Endometrium (tissue), 2 donors: Measurements from ENCODE around the gene MTHFSD.

Source experiments
- FAIRE-seq: peaks from 2 replicates; lab custom pipeline; 2012; peaks lifted over from hg19 to GRCh38; lab: Jason Lieb, UNC
- donor health status: control.
- donor health status: control.

MTHFSD gene

GRCh38 chr16:86530251-86531190 is 24.5 kb downstream of the MTHFSD start:
- FAIRE-seq: no peak

- no peak for FAIRE-seq
Measured at GRCh38 chr16:86529160-86529559, 25.9 kb downstream of the MTHFSD start.

- FAIRE-seq: no peak
Measured at GRCh38 chr16:86528061-86528929, 26.7 kb downstream of the MTHFSD start.

GRCh38 chr16:86527366-86527765 is 27.7 kb downstream of the MTHFSD start:
- no peak for FAIRE-seq

DNA sequence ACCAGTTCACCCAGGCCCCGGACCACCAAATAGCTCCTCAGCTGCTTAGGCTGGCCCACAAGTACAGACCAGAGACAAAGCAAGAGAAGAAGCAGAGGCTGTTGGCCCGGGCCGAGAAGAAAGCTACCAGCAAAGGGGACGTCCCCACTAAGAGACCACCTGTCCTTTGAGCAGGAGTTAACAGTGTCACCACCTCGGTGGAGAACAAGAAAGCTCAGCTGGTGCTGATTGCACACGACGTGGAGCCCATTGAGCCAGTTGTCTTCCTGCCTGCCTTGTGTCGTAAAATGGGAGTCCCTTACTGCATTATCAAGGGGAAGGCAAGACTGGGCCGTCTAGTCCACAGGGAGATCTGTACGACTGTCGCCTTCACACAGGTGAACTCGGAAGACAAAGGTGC is 29.3 kb downstream of the MTHFSD start:
- no peak for FAIRE-seq

GRCh38 chr16:86524029-86524428 is 31.0 kb downstream of the MTHFSD start:
- FAIRE-seq: no peak

GRCh38 chr16:86523166-86523740 is 31.8 kb downstream of the MTHFSD start:
- no peak for FAIRE-seq

GRCh38 chr16:86522634-86523033 is 32.4 kb downstream of the MTHFSD start:
- FAIRE-seq: no peak

DNA sequence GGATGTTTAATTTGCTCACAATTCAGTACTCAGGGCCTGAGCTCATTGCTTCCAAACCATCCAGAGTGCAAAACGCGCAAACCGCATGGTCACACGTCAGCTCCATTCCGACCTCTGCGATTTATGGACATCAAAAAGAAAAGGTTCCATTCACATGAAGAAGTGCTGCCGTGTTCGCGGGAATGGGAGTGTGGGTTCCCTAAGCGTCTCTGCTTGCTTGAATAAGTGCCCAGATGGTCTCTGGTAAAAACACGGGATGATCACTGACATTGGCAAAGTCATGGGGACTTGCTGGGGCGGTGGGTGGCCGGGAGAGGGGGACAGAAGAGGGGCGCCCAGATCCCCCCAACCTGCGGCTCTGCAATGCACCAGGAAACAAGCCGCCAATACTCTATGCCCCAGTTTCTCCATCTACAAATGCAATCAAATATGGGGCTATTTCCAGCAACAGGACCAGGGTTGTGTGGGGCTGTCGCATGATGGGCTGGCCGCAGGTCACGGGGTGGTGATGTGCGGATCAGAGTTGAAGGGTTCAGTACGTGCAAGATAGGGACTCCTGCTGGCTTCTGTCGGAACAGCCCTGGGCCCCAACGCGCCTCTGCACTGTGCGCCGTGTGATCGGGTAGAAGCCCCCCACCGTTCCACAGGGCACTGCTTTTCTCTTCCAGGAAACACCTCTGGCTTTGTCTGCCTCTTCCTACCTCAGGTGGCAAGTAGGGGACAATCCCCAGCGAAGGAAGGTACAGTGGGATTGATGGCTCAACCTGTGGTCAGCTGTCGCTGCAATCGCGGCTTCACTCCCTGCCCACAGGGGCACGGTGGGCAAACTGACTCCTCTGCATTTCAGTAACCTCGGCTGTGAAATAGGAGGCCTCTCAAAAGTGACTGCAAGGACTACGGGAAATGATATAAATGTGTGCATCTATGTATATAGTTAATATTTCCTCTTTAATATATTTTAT is 33.5 kb downstream of the MTHFSD start:
- FAIRE-seq: no peak

DNA sequence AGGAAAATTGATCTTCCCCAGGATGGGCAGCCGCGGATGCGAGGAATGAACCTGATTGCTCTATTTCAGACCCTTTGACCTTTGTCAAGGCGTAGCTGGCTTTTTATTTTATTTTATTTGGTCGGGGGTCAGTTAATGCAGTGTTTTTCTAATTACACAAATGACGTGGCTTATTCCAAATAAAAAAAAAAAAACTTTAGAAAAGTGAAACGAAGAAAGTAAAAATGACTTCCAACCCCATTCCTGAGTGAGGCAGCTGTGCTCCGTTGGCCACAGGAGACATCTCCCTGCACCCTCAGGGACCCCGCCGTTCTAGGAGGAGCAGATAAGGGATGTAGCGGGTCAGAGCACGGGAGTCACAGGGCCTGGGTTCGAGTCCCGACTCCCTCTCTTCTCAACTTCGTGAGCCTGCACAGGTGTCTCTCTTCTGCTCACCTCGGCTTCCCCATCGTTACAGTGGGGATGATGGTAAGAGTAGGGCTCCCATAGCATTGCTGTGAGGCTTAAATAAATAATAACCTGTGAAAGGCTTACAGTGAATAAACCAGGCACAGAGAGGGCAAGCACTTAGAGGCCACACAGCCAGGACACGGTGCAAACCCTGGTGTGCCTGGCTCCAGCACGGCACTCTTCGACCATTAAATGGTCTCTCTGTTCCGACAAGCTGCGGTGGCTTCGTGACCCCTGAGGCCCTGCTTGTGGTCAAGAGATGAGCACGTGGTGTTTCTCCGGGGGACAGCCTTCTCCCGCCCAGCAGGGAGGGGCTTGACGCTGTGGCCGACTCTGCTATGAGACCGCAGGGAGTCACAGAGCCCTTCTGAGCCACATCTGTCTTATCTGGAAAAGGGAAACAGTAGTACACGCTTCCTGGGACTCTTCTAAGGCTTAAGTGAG is 34.5 kb downstream of the MTHFSD start:
- FAIRE-seq: no peak

DNA sequence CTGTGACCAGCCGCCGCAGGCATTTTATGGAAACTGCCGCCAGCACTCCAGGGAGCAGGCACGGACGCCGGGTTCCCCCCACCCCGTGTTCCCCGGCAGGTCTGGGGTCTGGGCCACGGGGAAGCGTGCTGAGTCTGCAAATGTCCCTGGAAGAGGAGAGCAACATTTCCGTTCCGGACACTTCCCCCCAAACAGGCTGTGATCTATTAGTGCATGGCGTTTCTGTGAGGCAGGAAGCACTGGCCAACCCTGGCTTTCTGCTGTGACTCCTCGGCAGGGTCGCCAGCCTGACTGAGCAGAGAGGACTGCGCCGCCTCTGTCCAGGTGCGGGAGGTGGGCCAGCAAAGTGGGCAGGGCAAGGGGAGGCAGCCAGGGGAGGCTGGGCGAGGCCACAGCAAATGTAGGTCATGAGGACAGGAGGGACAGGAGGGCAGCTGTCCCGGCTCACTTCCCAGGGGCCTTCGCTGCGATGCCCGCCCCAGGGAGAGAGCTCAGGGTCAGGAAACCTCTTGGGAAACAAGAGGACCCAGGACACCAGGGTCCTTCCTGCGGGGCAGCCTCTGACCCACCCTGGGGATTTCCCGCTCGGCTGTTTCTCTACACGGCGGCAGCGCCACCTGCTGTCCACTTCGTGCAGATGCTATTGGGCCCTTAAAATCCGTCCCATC is 35.3 kb downstream of the MTHFSD start:
- FAIRE-seq: no peak

DNA sequence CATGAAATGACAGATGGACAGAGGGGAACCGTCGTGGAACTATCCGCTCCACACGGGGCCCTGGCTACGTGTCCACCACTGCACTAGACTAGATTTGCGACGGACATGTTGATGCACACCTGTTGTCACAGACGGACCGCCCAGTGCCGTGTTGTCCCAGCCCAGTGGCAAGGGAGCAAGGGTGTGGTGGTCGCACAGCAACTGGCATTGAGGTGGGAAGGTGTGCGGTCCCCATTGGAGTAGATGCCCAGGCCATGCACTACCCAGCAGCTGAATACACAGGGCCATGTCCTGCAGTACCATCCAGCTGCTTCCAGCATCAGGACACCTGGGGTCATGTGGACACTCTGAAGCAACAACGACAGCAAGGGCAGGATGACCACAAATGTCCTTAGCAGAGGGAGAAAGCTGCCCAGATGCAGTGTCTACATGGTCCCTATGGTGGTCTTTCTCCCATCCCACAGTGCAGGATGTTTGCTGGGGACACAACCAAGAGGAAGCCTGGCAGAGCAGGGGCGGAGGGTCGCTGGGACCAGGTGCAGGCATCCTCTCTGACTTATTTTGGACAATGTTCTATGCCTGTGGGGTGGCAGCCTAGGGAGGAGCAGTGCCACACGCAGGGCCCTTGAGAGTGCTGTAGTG is 35.9 kb downstream of the MTHFSD start:
- no peak for FAIRE-seq

- FAIRE-seq: no peak
Measured at GRCh38 chr16:86517652-86518258, 37.3 kb downstream of the MTHFSD start.

GRCh38 chr16:86517033-86517432 is 38.0 kb downstream of the MTHFSD start:
- no peak for FAIRE-seq

GRCh38 chr16:86516623-86517003 is 38.4 kb downstream of the MTHFSD start:
- no peak for FAIRE-seq

- no peak for FAIRE-seq
Measured at GRCh38 chr16:86515777-86516622, 39.0 kb downstream of the MTHFSD start.

- no peak for FAIRE-seq
Measured at GRCh38 chr16:86515413-86515776, 39.6 kb downstream of the MTHFSD start.
